SU-DHL-6 (cell line): ENCODE measurements around the gene STRN3.

ENCODE experiments used
- EZH2phosphoT487 ChIP-seq: fragments of 200-600 bp; sonication (generic), shearing (Covaris generic); conservative IDR thresholded peaks from 2 replicates; pipeline ENCODE4 v1.6.1; 2018; ENCODE audit warnings: mild to moderate bottlenecking, antibody characterized with exemption, low read length, moderate library complexity, mixed read lengths
- TF ChIP-seq, protein P1 (sequence below): fragments of 200-600 bp; sonication (generic); IDR thresholded peaks from one replicate; pipeline ENCODE4 v1.5.1; 2017; ENCODE audit warnings: antibody characterized with exemption, mild to moderate bottlenecking, low read length, moderate library complexity; ENCODE audit not compliant: insufficient read depth, poor library complexity, severe bottlenecking

DNA sequence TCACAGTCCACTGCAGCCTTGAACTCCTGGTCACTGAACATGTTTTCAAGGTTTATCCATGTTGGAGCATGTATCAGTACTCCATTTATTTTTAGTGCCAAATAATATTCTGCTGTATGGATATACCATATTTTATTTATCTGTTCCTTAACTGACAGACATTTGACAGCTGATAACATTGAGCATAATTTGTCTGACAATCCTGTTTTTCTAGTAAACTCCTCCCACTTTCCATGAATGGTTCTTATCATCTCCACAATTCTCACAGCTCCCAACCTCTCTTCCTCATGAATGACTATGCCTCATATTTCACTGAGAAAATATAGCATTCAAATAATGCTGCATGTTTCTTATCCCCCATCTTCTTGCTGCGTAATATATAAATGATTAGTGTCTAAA is 118.5 kb downstream of the STRN3 start:
- TF ChIP-seq, protein P1, sequence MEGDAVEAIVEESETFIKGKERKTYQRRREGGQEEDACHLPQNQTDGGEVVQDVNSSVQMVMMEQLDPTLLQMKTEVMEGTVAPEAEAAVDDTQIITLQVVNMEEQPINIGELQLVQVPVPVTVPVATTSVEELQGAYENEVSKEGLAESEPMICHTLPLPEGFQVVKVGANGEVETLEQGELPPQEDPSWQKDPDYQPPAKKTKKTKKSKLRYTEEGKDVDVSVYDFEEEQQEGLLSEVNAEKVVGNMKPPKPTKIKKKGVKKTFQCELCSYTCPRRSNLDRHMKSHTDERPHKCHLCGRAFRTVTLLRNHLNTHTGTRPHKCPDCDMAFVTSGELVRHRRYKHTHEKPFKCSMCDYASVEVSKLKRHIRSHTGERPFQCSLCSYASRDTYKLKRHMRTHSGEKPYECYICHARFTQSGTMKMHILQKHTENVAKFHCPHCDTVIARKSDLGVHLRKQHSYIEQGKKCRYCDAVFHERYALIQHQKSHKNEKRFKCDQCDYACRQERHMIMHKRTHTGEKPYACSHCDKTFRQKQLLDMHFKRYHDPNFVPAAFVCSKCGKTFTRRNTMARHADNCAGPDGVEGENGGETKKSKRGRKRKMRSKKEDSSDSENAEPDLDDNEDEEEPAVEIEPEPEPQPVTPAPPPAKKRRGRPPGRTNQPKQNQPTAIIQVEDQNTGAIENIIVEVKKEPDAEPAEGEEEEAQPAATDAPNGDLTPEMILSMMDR, result no peak
- TF ChIP-seq EZH2phosphoT487, result no peak
